HepG2 (cell line): ENCODE measurements around the gene TTC6. TPM values are rescaled to one million over a fixed set of nuclear protein-coding genes. Genes with fewer than 3 reads are reported as not detected.

ENCODE experiments used
- BCL6 ChIP-seq: IDR thresholded peaks from 2 replicates; pipeline ENCODE4 v1.6.1; 2016; ENCODE audit warnings: missing genetic modification reagents, missing compliant biosample characterization
- EP300 ChIP-seq, 3 experiments: sonication (generic) in 1 of 3; formaldehyde crosslinking in 1 of 3; IDR thresholded peaks; 2 replicates each; pipeline versions ENCODE4 v1.5.1 to v1.6.1; 2011 to 2020; ENCODE audit warnings: low read depth in 2 of 3, low read length in 2 of 3, borderline replicate concordance in 1 of 3, improper control_type of control experiment in 1 of 3, mild to moderate bottlenecking in 1 of 3, missing genetic modification reagents in 1 of 3, moderate library complexity in 1 of 3
- FOXA3 ChIP-seq: IDR thresholded peaks from 2 replicates; pipeline ENCODE4 v1.6.1; 2016; ENCODE audit warnings: missing genetic modification reagents, missing compliant biosample characterization
- GATAD2A ChIP-seq: IDR thresholded peaks from 2 replicates; pipeline ENCODE4 v1.6.1; 2016
- HNRNPLL ChIP-seq: fragments of 200-400 bp; formaldehyde crosslinking; IDR thresholded peaks from 2 replicates; pipeline ENCODE4 v1.6.1; 2017; ENCODE audit warnings: mild to moderate bottlenecking, low read depth, low read length; ENCODE audit not compliant: poor library complexity, severe bottlenecking
- HOXA5 ChIP-seq: sonication (generic); formaldehyde crosslinking; IDR thresholded peaks from 2 replicates; pipeline ENCODE4 v1.4.0; 2020; ENCODE audit warnings: missing genetic modification reagents
- ISX ChIP-seq: sonication (generic); formaldehyde crosslinking; conservative IDR thresholded peaks from 2 replicates; pipeline ENCODE4 v1.5.0; 2020; ENCODE audit warnings: missing genetic modification reagents
- KAT8 ChIP-seq: IDR thresholded peaks from 2 replicates; pipeline ENCODE4 v1.6.1; 2016; ENCODE audit warnings: missing genetic modification reagents, missing compliant biosample characterization
- MIXL1 ChIP-seq: IDR thresholded peaks from 2 replicates; pipeline ENCODE4 v1.6.1; 2016
- RAD21 ChIP-seq: fragments of 450-650 bp; formaldehyde crosslinking; IDR thresholded peaks from 2 replicates; pipeline ENCODE4 v1.5.0; 2020; ENCODE audit warnings: mild to moderate bottlenecking
- RBM39 ChIP-seq: fragments of 200-400 bp; formaldehyde crosslinking; IDR thresholded peaks from one replicate; pipeline ENCODE4 v1.6.1; 2018; ENCODE audit warnings: antibody characterized with exemption, mild to moderate bottlenecking, low read depth, low read length; ENCODE audit not compliant: poor library complexity, severe bottlenecking
- SMC3 ChIP-seq: IDR thresholded peaks from 2 replicates; pipeline ENCODE4 v1.6.1; 2011; ENCODE audit warnings: low read length, improper control_type of control experiment
- SOX5 ChIP-seq: IDR thresholded peaks from 2 replicates; pipeline ENCODE4 v1.6.1; 2016; ENCODE audit warnings: borderline replicate concordance
- STAG1 ChIP-seq: sonication (generic); formaldehyde crosslinking; IDR thresholded peaks from 2 replicates; pipeline ENCODE4 v1.4.0; 2020; ENCODE audit warnings: missing genetic modification reagents
- ZNF225 ChIP-seq: sonication (generic); formaldehyde crosslinking; IDR thresholded peaks from 2 replicates; pipeline ENCODE4 v1.4.0; 2020; ENCODE audit warnings: mild to moderate bottlenecking, missing genetic modification reagents
- ZNF558 ChIP-seq: sonication (generic); formaldehyde crosslinking; IDR thresholded peaks from 2 replicates; pipeline ENCODE4 v1.9.0; 2022; ENCODE audit warnings: mild to moderate bottlenecking, missing genetic modification reagents, borderline replicate concordance
- polyA plus RNA-seq, 8 experiments: library from polyadenylated mRNA; depleted of rRNA in 3 of 8; stranded (reverse) in 7 of 8; unstranded in 1 of 8; fragments of >200 nt; fragmentation: Illumina TruSeq in 4 of 8; extraction: Trizol in 4 of 8; gene quantifications; 2 replicates each; pipeline versions ENCODE4 v1.2.1 to v1.2.3, GENCODE V29; 2011 to 2016; ENCODE audit warnings: low read depth in 4 of 8, missing spikeins in 1 of 8, mixed read lengths in 1 of 8; ENCODE audit not compliant: insufficient read depth in 1 of 8
- total RNA-seq, 5 experiments: library from RNA; depleted of rRNA; stranded (reverse); fragments of >200 nt; fragmentation: Illumina TruSeq; extraction: Trizol; gene quantifications; 2 replicates each; pipeline ENCODE4 v1.2.3, GENCODE V29; 2016; ENCODE audit warnings: low read depth in 1 of 5
- TF ChIP-seq, protein P1 (sequence below): sonication (generic); formaldehyde crosslinking; IDR thresholded peaks from 2 replicates; pipeline ENCODE4 v1.5.1; 2020; ENCODE audit warnings: mild to moderate bottlenecking, missing genetic modification reagents
- TF ChIP-seq, protein P2 (sequence below): IDR thresholded peaks from 2 replicates; pipeline ENCODE4 v1.6.1; 2012; ENCODE audit warnings: low read depth, low read length, improper control_type of control experiment
- TF ChIP-seq, protein P3 (sequence below), 2 experiments: sonication (generic) in 1 of 2; formaldehyde crosslinking in 1 of 2; IDR thresholded peaks; 2 replicates each; pipeline versions ENCODE4 v1.4.0 to v1.6.1; 2018 to 2020; ENCODE audit warnings: missing genetic modification reagents in 2 of 2, borderline replicate concordance in 1 of 2, low read depth in 1 of 2, mild to moderate bottlenecking in 1 of 2, missing biosample characterization in 1 of 2

Gene TTC6
- total and polyA plus RNA-seq, 2 of the 13 experiments (the other 11 are each of a cell fraction or from before 2014, with no cell fraction given): 9.3 to 27.4 TPM

DNA sequence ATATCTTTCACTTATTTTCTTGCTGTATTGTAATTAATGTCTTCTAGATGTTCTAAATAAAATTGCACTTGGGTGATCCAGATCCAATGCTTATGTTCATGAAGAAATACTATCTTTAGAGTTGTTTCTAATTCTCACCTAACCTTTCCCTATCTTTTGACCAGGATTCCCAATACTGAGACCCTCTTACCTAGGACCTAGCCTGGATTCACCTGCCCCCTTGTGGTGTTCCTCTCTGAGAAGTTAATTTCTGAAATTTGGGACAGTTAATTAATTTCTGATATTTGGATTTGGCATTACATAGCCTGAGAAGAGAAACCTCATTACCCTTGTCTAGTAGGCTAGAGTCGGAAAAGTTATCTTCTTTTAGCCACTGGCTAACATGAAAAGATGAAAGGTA is 29.9 kb upstream of the TTC6 start (continued):
- TF ChIP-seq FOXA3 (CRISPR knock-in tag): peak; percentile 54
- 0 out of 2 replicates have a peak, but pooled peaks have one; percentile 2 for TF ChIP-seq ISX
- 0 out of 4 replicates have a peak, but pooled peaks of 1 of the 2 experiments have one; percentile 9 for TF ChIP-seq EP300 (IDR thresholded peaks at IDR 0.05; ENCODE audit: low read depth in 2 of 2, low read length in 2 of 2)
- TF ChIP-seq EP300 (CRISPR knock-in tag; IDR thresholded peaks at IDR 0.05; ENCODE audit: borderline replicate concordance): no peak
- peak; percentile 92 for TF ChIP-seq RAD21 (CRISPR knock-in tag)
- TF ChIP-seq SMC3: peak; percentile 95
- TF ChIP-seq, protein P1, sequence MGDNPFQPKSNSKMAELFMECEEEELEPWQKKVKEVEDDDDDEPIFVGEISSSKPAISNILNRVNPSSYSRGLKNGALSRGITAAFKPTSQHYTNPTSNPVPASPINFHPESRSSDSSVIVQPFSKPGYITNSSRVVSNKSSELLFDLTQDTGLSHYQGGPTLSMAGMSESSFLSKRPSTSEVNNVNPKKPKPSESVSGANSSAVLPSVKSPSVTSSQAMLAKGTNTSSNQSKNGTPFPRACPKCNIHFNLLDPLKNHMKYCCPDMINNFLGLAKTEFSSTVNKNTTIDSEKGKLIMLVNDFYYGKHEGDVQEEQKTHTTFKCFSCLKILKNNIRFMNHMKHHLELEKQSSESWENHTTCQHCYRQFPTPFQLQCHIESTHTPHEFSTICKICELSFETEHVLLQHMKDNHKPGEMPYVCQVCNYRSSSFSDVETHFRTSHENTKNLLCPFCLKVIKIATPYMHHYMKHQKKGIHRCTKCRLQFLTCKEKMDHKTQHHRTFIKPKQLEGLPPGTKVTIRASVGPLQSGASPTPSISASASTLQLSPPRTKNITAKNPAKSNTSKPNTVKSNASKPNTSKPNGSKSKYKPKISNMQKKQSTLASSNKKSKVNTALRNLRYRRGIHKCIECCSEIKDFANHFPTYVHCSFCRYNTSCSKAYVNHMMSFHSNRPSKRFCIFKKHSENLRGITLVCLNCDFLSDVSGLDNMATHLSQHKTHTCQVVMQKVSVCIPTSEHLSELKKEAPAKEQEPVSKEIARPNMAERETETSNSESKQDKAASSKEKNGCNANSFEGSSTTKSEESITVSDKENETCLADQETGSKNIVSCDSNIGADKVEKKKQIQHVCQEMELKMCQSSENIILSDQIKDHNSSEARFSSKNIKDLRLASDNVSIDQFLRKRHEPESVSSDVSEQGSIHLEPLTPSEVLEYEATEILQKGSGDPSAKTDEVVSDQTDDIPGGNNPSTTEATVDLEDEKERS: no peak
- TF ChIP-seq RBM39: no peak
- TF ChIP-seq SOX5 (CRISPR knock-in tag): 0 out of 2 replicates have a peak, but pooled peaks have one; percentile 17
- no peak for TF ChIP-seq HNRNPLL
- peak; percentile 94 for TF ChIP-seq MIXL1 (CRISPR knock-in tag)
- TF ChIP-seq, protein P2, sequence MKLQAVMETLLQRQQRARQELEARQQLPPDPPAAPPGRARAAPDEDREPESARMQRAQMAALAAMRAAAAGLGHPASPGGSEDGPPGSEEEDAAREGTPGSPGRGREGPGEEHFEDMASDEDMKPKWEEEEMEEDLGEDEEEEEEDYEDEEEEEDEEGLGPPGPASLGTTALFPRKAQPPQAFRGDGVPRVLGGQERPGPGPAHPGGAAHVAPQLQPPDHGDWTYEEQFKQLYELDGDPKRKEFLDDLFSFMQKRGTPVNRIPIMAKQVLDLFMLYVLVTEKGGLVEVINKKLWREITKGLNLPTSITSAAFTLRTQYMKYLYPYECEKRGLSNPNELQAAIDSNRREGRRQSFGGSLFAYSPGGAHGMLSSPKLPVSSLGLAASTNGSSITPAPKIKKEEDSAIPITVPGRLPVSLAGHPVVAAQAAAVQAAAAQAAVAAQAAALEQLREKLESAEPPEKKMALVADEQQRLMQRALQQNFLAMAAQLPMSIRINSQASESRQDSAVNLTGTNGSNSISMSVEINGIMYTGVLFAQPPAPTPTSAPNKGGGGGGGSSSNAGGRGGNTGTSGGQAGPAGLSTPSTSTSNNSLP: peak; percentile 55; the same call in 1 of the 2 replicates
- TF ChIP-seq GATAD2A (CRISPR knock-in tag): peak; percentile 78
- TF ChIP-seq BCL6 (CRISPR knock-in tag): peak; percentile 34; the same call in 1 of the 2 replicates
- TF ChIP-seq HOXA5 (CRISPR knock-in tag): peak; percentile 13; the same call in 1 of the 2 replicates
- TF ChIP-seq, protein P3, sequence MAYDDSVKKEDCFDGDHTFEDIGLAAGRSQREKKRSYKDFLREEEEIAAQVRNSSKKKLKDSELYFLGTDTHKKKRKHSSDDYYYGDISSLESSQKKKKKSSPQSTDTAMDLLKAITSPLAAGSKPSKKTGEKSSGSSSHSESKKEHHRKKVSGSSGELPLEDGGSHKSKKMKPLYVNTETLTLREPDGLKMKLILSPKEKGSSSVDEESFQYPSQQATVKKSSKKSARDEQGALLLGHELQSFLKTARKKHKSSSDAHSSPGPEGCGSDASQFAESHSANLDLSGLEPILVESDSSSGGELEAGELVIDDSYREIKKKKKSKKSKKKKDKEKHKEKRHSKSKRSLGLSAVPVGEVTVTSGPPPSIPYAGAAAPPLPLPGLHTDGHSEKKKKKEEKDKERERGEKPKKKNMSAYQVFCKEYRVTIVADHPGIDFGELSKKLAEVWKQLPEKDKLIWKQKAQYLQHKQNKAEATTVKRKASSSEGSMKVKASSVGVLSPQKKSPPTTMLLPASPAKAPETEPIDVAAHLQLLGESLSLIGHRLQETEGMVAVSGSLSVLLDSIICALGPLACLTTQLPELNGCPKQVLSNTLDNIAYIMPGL (CRISPR knock-in tag; IDR thresholded peaks at IDR 0.05; ENCODE audit: borderline replicate concordance in 1 of 2, low read depth in 1 of 2): peak in 1 of 2 experiments; percentile 56; a peak in 1 of 4 replicates
- peak; percentile 56; the same call in 1 of the 2 replicates for TF ChIP-seq KAT8 (CRISPR knock-in tag)
- no peak for TF ChIP-seq ZNF225 (CRISPR knock-in tag)
- TF ChIP-seq ZNF558: no peak
- TF ChIP-seq STAG1: peak; percentile 98
